HL-60/S4 (cell line): Measurements from ENCODE around the gene TCF4.

Experiments
- in situ Hi-C: fragments of 300-500 bp; cut with MboI; formaldehyde crosslinking; loops from 2 replicates; pipeline ENCODE4 v1.14.3; 2022; ENCODE audit warnings: low sequenced_read_pairs

The TCF4 gene

DNA sequence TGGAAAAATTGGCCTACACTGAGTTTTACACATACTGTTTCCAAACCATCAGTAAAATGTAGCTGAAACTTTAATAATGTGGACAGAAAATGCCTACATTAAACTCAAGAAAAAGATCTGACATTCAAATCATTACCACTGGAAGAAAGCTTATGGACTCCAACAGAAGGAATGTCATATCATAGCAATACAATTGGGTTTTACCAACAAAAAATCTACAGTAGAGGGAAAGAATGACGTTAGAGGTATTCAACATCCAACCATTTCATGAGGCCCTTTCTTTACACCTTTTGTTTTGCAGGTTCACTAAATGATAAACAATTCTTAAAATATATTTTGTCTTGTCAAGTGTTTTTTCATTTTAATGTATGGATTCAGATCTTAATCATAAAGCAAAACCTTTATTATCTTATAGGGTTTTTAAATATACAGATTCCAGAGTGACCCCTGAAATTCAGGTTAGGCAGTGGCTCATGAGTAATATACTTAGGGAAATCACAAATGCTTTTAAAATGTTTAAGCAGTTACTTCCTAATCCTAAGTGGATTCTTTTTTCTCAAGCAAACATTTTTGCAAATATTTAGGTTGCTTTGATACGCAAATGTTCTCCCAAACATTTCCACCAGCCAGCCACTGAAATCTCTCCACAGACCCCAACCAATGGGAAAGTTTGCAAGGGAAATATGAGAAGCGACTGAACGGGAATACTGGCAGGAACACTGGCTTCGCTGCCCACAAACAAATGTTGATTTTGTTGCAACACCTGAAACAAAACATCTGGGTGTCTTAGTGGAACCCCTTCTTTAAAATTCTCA lies 168.7 kb downstream of the TCF4 start:
- in situ Hi-C loops, result loop anchor here (25.0 kb wide), 1 partner anchor 1143 kb away; no protein-coding TSS in a partner anchor

DNA sequence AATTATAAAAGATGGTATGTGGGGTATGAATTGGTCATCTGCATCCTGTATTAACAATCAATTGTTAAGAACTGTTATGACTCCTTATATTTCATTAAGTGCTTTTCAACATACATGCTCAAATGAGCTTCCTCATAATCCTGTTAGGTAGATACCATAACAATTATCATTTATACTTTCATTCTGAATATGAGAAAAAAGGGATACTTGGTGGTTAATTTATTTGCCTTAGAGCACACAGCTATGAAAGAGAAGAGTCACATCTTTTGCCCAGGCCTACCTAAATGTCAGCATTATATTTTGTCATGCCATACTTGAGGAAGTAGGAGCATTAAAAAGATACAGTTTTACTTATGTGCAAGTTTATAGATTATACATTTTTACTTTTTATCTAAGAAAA lies 169.6 kb downstream of the TCF4 start:
- in situ Hi-C loops, result loop anchor here (25.0 kb wide), 1 partner anchor 1144 kb away; no protein-coding TSS in a partner anchor

DNA sequence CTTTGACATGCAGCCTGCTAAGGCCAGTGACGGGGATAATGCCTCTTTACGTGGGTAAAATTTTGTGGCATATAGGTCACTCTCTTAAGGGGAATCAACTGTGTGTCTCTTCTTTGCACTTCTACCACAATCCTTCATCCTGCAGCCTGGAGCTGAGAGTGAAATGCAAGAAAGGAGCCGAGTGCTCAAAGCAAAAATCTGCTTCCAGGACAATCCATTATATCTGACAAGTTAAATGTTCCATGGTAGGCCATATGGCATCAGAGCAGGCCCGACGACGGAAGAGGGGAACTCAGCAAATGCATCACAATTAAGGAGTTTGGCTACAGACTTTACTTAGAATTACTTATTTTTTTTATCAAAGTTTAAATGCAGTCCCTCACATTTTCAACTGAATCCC lies 171.2 kb downstream of the TCF4 start:
- in situ Hi-C loops, result loop anchor here (25.0 kb wide), 1 partner anchor 1146 kb away; no protein-coding TSS in a partner anchor

- in situ Hi-C loops, result loop anchor here (25.0 kb wide), 1 partner anchor 1147 kb away; no protein-coding TSS in a partner anchor
Measured at GRCh38 chr18:55415258-55415871, 172.6 kb downstream of the TCF4 start.

DNA sequence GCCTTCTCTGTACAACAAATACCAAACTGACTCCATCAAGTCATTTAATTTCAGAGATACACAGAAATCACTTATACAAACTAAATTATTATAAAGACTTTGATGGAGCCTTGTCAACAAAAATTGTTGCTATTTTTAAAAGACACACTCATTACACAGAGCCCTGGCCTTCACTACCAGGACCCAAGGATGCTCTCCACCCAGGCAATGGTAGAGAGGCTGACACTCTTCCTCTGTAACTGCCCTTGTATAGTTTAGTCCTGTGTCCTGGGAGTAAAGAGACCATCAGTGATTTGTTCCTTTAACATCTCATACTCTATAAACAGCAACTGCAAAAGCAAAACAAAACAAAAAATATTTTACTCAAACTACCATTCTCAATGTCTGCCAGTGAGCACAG lies 173.5 kb downstream of the TCF4 start:
- in situ Hi-C loops, result loop anchor here (25.0 kb wide), 1 partner anchor 1148 kb away; no protein-coding TSS in a partner anchor

DNA sequence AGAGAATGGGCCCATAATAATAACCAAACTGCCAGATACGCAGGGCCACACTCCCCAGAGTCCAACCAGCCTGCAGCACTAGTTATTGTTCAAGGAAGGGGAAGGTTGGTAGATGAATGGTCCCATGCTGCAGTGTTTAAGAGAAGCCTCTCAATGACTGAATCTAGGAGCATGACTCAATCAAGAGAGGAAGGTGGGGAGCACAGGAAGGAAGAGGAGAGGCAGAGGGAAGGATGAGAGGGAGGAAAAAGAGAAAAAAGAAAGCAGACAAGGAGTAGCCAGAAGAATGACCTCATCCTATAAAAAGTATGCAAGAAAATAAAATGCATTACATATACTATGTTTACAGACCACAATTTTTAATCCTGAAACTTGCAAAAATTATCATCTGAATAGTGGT lies 174.5 kb downstream of the TCF4 start:
- in situ Hi-C loops, result loop anchor here (25.0 kb wide), 1 partner anchor 1149 kb away; no protein-coding TSS in a partner anchor

GRCh38 chr18:55407774-55408535 lies 180.0 kb downstream of the TCF4 start:
- in situ Hi-C loops, result loop anchor here (25.0 kb wide), 1 partner anchor 1154 kb away; no protein-coding TSS in a partner anchor

DNA sequence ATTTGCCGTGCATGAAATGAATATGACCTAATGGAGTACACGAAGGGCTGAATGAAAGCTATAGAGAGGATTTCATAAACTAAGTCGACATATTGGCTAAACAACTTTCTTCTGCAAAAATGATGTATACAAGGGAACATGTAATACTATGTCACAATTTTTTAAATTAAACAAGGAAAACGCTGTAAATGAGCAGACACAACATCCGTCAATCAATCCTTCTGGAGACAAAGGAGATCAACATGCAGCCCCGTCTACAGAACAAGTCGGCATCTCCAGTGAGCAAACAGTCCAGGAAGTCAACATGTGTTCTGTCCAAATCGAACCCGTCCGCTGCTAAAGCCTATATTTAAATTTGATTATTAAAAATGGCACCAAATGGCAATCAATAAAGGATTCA lies 180.8 kb downstream of the TCF4 start:
- in situ Hi-C loops, result loop anchor here (25.0 kb wide), 1 partner anchor 1155 kb away; no protein-coding TSS in a partner anchor

DNA sequence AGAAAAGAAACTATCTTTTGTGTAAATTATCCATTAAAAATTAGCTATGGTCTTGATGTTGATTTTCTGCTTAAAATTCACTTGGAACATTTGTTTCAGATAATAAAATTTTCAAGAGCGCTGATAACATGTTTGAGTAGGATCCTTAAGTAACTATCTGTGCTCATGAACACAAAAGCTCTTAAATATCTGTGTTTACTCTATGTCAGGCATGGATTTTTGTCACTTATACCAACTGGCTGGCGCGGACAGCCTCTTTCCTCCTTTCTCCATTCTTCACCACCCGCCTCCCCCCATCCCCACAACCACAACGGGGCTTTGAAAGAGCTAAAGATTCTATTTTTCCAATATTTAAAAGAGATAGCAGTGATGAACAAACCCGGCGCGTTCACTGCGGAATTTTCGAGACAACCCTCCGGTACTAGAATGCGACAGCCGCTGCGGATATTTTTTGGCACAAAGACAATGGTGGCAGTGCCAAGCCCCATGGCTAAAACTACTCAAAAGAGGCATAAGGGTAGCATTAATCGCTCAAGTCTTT lies 181.5 kb downstream of the TCF4 start:
- in situ Hi-C loops, result loop anchor here (25.0 kb wide), 1 partner anchor 1156 kb away; no protein-coding TSS in a partner anchor

GRCh38 chr18:55405893-55406406 lies 182.0 kb downstream of the TCF4 start:
- in situ Hi-C loops, result loop anchor here (25.0 kb wide), 1 partner anchor 1156 kb away; no protein-coding TSS in a partner anchor

GRCh38 chr18:55405475-55405874 lies 182.5 kb downstream of the TCF4 start:
- in situ Hi-C loops, result loop anchor here (25.0 kb wide), 1 partner anchor 1157 kb away; no protein-coding TSS in a partner anchor

DNA sequence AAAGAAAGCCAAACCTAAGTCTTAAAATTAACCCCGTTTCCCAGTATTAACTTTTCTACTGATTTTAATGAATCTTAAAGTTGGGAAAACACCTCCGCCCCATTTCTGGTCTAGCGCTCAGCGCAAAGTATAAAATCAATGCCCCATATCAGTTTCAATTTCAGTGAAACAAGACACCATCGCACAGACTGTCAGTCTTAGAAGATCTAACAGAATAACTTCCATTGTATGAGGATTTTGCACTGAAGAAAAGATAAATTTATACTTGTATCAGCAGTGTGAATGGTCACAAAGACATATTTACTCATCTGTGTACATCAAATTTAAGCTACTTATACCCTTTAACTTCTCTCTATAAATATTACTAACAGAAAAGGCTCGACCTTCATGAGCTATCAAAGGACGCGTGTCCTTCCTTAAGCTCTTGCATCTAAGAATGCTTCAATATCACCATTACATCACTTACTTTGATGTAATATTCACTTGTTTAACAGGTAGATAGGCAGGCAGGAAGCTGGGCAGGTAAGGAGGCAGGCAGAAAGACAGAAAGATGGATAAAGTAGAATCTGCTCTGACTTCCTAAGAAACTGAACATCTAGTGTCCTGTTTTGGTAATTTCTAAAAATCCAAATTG lies 183.0 kb downstream of the TCF4 start:
- in situ Hi-C loops, result loop anchor here (25.0 kb wide), 1 partner anchor 1157 kb away; no protein-coding TSS in a partner anchor

DNA sequence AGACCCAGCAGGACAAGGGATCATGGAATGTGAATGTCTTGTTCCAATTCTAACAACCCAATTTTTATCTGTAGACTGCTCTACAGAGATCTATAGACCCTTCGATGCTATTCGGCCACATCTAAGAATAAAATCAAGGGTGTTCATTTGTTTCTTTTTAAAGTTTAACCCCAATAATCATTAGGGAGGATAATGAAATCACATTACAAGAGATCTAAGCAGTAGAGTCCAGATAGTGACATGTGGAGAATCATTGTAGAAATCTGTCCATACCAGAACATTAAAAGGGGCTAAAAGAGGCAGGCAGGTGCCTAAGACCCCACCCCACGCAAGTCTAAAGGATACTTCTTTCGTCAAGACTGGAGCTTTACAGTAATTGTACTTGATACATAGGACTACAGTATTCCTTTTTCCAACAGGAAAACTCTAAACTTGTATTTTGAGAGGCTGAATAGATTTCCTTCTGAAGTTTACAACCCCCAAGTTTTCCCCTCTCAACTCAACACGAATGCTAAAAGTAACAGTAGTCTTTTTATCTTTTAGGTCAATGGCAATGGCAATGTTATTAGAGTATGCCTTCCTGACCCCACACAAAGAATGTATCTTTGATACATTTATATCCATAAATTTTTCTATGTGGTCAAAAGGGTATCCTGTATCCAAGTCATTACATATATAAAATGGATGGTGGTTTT lies 183.7 kb downstream of the TCF4 start:
- in situ Hi-C loops, result loop anchor here (25.0 kb wide), 1 partner anchor 1158 kb away; no protein-coding TSS in a partner anchor

DNA sequence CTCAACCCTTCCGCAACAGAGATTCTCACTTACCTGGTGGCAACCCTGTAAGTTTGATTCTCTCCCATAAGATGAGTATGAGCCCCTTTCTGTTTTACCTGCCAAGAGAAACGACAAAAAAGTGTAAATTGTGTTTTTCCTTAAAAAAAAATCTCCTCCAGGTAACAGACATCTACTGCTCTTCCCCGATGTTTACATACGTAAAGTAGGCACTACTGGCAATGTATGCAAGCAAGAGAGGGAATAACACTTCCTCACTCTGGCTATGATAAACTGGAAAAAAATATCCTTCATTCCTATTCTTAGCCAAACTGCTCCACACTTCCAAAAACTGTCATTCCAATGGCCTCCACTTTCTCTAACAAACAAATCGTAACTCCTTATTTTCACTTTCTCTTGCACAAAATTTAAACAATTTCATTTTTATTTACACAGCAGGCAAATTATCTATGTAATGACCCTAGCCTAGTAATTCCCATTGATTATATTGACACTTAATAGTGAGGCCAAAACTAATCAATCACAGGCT lies 184.5 kb downstream of the TCF4 start:
- in situ Hi-C loops, result loop anchor here (25.0 kb wide), 1 partner anchor 1159 kb away; no protein-coding TSS in a partner anchor

- in situ Hi-C loops, result loop anchor here (25.0 kb wide), 1 partner anchor 1159 kb away; no protein-coding TSS in a partner anchor
Measured at GRCh38 chr18:55402731-55403405, 185.1 kb downstream of the TCF4 start.

DNA sequence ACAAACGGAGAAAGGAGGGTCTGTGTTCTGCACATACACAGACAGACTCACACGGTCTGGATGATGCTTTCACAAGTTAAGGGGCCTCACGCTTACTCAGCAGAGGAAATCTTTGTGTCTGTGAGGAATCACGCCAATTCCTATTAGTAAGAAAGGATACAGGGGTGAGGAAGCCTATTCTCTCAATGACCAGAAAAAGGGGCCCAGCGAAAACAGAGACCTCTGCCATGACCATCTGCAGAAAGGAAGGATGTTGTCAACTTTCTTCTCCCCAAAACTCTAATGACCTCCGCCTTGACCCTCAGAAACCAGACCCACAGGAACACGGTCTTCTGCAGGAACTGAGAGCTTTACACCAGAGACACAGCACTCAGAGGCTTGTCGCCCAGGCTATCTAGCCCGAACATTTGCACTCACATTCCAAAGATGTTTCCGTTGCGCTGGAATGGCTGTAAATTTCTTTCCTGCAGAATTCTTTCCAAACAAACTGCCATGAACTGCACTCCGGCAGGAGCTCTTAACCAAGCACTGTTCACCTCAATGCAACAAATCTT lies 186.3 kb downstream of the TCF4 start:
- in situ Hi-C loops, result loop anchor here (25.0 kb wide), 1 partner anchor 1161 kb away; no protein-coding TSS in a partner anchor
